Tibial nerve (tissue), 4 donors: ENCODE results near the gene NFIL3. TPM values are rescaled to one million over a fixed set of nuclear protein-coding genes. Genes with fewer than 3 reads are reported as not detected.

ENCODE experiments used
- DNase-seq, 2 donors: peaks; one replicate each; pipeline ENCODE4 v3.0.0-alpha.2; 2019; ENCODE audit warnings: low spot score in 2 of 2
- H3K27ac ChIP-seq, 4 donors: fragments of 200-600 bp; sonication (generic) in 3 of 4; one replicate each; pipeline ENCODE4 v1.5.1; 2017 to 2019; ENCODE audit warnings: mild to moderate bottlenecking in 1 of 4
- H3K27me3 ChIP-seq, 2 donors: fragments of 200-600 bp; sonication (generic) in 1 of 2; one replicate each; pipeline versions ENCODE4 v1.5.1 to v1.6.0; 2017 to 2019
- H3K36me3 ChIP-seq, 3 donors: fragments of 200-600 bp; sonication (generic); one replicate each; pipeline ENCODE4 v1.5.1; 2018 to 2019
- H3K4me1 ChIP-seq, 4 donors: fragments of 200-600 bp; sonication (generic) in 3 of 4; one replicate each; pipeline ENCODE4 v1.5.1; 2017 to 2019
- H3K4me3 ChIP-seq, 4 donors: fragments of 200-600 bp; sonication (generic) in 3 of 4; one replicate each; pipeline ENCODE4 v1.5.1; 2017 to 2019; ENCODE audit warnings: mild to moderate bottlenecking in 1 of 4, moderate library complexity in 1 of 4
- H3K9me3 ChIP-seq, 4 donors: fragments of 200-600 bp; sonication (generic) in 3 of 4; one replicate each; pipeline ENCODE4 v1.5.1; 2017 to 2019
- EP300 ChIP-seq, 2 donors: sonication (generic); formaldehyde crosslinking; IDR thresholded peaks; one replicate each; pipeline ENCODE4 v1.6.1; 2017; ENCODE audit warnings: antibody characterized with exemption in 2 of 2, mild to moderate bottlenecking in 1 of 2
- POLR2A ChIP-seq, 2 donors: fragments of 450-650 bp; IDR thresholded peaks; one replicate each; pipeline ENCODE4 v1.6.1; 2017; ENCODE audit warnings: antibody characterized with exemption in 2 of 2, mild to moderate bottlenecking in 2 of 2, moderate library complexity in 2 of 2
- WGBS, 2 donors: methylation state at CpG; one replicate each; pipeline ENCODE4 v1.1.5; 2018; 5-methylcytosine and 5-hydroxymethylcytosine counted together
- total RNA-seq, 4 donors: library from RNA; depleted of rRNA; stranded (reverse); fragments of >200 nt; gene quantifications; one replicate each; pipeline ENCODE4 v1.1.0, GENCODE V29; 2016
- TF ChIP-seq, protein P1 (sequence below), 5 experiments: fragments of 200-600 bp in 3 of 5; fragments of 450-650 bp in 2 of 5; sonication (generic) in 3 of 5; IDR thresholded peaks; one replicate each; pipeline ENCODE4 v1.5.1; 2016 to 2019; ENCODE audit warnings: antibody characterized with exemption in 5 of 5, mild to moderate bottlenecking in 3 of 5, moderate library complexity in 2 of 5

NFIL3 gene
- total RNA-seq, 4 donors from 2014 or later: 53.3 to 65.1 (median 57.3) TPM

DNA sequence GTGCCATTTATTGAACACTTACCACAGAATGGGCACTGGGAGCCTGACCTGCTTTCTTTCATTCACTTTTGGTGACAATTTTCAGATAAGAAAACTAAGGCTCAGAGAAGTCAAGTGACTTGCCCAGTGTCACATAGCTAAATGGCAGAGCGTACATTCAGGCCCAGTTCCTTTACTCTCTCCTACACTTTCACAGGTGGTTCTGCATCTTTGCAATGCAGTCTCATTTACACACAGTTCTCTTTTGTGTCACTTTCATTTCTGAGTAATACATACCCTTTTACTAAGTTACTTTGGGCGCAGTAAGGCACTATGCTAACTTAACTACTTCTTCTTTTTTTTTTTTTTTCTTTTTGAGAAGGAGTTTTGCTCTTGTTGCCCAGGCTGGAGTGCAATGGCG, 8.3 kb downstream of the NFIL3 start:
- H3K9me3 ChIP-seq: no peaks in the 10 kb centered on the region
- no peak for DNase-seq
- 83 to 84% methylated on average over 3 of the region's 3 CpGs for WGBS, 2 donors
- H3K36me3 ChIP-seq: peaks cover 0 to 4% (median 0%) of the 10 kb centered on the region in 3 donors
- no peak overlapping the region for H3K4me3 ChIP-seq
- H3K27me3 ChIP-seq: no peaks in the 10 kb centered on the region
- H3K27ac ChIP-seq: peak overlapping the region in 1 of 4 donors; percentile 82
- TF ChIP-seq, protein P1, sequence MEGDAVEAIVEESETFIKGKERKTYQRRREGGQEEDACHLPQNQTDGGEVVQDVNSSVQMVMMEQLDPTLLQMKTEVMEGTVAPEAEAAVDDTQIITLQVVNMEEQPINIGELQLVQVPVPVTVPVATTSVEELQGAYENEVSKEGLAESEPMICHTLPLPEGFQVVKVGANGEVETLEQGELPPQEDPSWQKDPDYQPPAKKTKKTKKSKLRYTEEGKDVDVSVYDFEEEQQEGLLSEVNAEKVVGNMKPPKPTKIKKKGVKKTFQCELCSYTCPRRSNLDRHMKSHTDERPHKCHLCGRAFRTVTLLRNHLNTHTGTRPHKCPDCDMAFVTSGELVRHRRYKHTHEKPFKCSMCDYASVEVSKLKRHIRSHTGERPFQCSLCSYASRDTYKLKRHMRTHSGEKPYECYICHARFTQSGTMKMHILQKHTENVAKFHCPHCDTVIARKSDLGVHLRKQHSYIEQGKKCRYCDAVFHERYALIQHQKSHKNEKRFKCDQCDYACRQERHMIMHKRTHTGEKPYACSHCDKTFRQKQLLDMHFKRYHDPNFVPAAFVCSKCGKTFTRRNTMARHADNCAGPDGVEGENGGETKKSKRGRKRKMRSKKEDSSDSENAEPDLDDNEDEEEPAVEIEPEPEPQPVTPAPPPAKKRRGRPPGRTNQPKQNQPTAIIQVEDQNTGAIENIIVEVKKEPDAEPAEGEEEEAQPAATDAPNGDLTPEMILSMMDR (IDR thresholded peaks at IDR 0.05): no peak
- TF ChIP-seq EP300 (IDR thresholded peaks at IDR 0.05): peak in 1 of 2 donors; percentile 28
- H3K4me1 ChIP-seq: peaks cover 0 to 70% (median 16%) of the 10 kb centered on the region in 4 donors

DNA sequence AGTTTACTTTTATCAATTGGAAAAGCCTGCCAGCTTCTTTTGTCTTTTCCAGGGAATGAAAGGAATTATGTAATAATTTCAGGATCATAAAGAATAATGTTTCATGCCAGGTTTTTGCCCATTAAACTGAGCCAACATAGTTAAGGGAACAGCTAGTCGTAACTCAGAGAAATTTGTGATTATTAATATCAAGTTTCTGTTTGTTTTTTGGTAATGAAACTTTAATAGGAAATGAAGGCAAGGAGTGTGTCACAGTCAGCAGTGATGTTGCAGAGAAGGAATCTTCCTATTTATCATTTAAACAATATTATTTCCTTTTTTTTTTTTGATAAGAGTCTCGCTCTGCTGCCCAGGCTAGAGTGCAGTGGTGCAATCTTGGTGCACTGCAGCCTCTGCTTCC, 10.7 kb downstream of the NFIL3 start:
- no peak for TF ChIP-seq POLR2A (IDR thresholded peaks at IDR 0.05)
- TF ChIP-seq, protein P1 (IDR thresholded peaks at IDR 0.05): no peak
- H3K36me3 ChIP-seq: peaks cover 7 to 24% (median 10%) of the 10 kb centered on the region in 3 donors
- H3K4me1 ChIP-seq: peaks cover 0 to 47% (median 8%) of the 10 kb centered on the region in 4 donors
- no peaks in the 10 kb centered on the region for H3K9me3 ChIP-seq
- 85 to 95% methylated on average over 2 of the region's 2 CpGs for WGBS, 2 donors
- no peak overlapping the region for H3K27ac ChIP-seq
- no peak overlapping the region for H3K4me3 ChIP-seq
- DNase-seq: no peak
- no peaks in the 10 kb centered on the region for H3K27me3 ChIP-seq

- 70% methylated on average over 5 of the region's 5 CpGs for WGBS, 2 donors
- DNase-seq: no peak
- Histone ChIP-seq H3K27me3 (no peaks in the 10 kb centered on the region), H3K4me3 (no peak overlapping the region), H3K4me1 (peaks cover 0 to 30% (median 2%) of the 10 kb centered on the region in 4 donors), H3K36me3 (peaks cover 7 to 39% (median 12%) of the 10 kb centered on the region in 3 donors), H3K27ac (no peak overlapping the region), H3K9me3 (no peaks in the 10 kb centered on the region)
- TF ChIP-seq, protein P1 (IDR thresholded peaks at IDR 0.05): no peak
- TF ChIP-seq POLR2A (IDR thresholded peaks at IDR 0.05) (no peak), EP300 (IDR thresholded peaks at IDR 0.05) (no peak)
Observed at GRCh38 chr9:91411096-91411771, 12.4 kb downstream of the NFIL3 start.

- DNase-seq: no peak
- Histone ChIP-seq H3K27me3 (no peaks in the 10 kb centered on the region), H3K4me1 (peaks cover 0 to 19% (median 2%) of the 10 kb centered on the region in 4 donors), H3K9me3 (no peaks in the 10 kb centered on the region), H3K4me3 (no peak overlapping the region), H3K36me3 (peaks cover 7 to 46% (median 12%) of the 10 kb centered on the region in 3 donors), H3K27ac (no peak overlapping the region)
- no peak for TF ChIP-seq POLR2A (IDR thresholded peaks at IDR 0.05)
- TF ChIP-seq EP300 (IDR thresholded peaks at IDR 0.05): no peak
- TF ChIP-seq, protein P1 (IDR thresholded peaks at IDR 0.05): no peak
- WGBS, 2 donors: 96% methylated on average over 12 of the region's 12 CpGs
Observed at GRCh38 chr9:91410161-91410560, 13.5 kb downstream of the NFIL3 start.

DNA sequence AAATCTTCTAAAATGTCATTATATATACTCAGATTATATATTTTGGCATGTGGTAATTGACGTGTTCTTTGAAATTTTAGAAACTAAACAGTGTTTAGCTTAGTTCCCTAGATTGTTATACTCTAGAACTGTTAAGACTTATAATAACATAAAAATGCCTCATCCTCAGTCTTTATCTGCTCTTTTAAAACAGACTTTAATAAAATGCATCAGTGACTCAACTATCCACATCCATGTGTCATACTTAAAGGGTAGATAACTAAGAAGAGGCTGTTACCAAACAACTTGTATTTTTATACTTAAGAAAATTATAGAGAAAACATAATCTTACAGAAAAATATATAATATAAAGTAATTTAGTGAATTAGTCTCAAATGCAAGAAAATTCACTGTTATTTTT, 15.2 kb downstream of the NFIL3 start:
- TF ChIP-seq, protein P1 (IDR thresholded peaks at IDR 0.05): no peak
- TF ChIP-seq EP300 (IDR thresholded peaks at IDR 0.05) (no peak), POLR2A (IDR thresholded peaks at IDR 0.05) (no peak)
- 95 to 98% methylated on average over 1 of the region's 1 CpG for whole genome bisulfite sequencing, 2 donors
- Histone ChIP-seq H3K4me1 (peaks cover 0 to 15% (median 2%) of the 10 kb centered on the region in 4 donors), H3K27ac (no peak overlapping the region), H3K27me3 (no peaks in the 10 kb centered on the region), H3K9me3 (no peaks in the 10 kb centered on the region), H3K36me3 (peaks cover 7 to 46% (median 12%) of the 10 kb centered on the region in 3 donors), H3K4me3 (no peak overlapping the region)
- DNase-seq: no peak
